NB4 (cell line): ENCODE results near the gene BANP.
"Not testable (repeated sequence)": the region's sequence is repeated elsewhere in the genome, so short reads cannot be mapped to it uniquely, and the experiment has no call there.

Experiments used
- MYC ChIP-seq: IDR thresholded peaks from 2 replicates; pipeline ENCODE4 v1.6.1; 2011; ENCODE audit warnings: low read depth, low read length
- TF ChIP-seq, protein P1 (sequence below): IDR thresholded peaks from one replicate; pipeline ENCODE4 v1.5.1; 2012; ENCODE audit warnings: low read depth, low read length

DNA sequence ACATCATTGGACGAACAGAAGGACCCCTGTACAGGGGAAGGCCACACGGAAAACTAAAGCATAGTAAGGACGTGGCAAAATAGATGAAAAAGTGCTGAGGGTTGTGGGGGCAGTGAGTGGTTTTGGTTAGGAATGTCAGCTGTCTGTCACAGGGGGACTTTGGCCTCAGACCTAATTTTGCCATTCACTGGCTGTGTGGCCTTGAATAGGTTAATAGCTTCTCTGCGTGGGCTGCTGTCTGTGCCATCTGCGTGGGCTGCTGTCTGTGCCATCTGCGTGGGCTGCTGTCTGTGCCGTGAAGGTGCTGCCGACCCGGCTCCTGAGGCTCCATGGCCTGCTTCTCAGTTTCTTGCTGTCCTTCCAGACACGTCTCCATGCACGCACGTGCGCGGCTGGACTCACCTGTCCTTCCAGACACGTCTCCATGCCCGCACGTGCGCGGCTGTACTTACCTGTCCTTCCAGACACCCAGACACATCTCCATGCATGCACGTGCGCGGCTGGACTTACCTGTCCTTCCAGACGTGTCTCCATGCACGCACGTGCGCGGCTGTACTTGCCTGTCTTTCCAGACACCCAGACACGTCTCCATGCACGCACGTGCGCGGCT, 47.1 kb downstream of the BANP start:
- TF ChIP-seq, protein P1, sequence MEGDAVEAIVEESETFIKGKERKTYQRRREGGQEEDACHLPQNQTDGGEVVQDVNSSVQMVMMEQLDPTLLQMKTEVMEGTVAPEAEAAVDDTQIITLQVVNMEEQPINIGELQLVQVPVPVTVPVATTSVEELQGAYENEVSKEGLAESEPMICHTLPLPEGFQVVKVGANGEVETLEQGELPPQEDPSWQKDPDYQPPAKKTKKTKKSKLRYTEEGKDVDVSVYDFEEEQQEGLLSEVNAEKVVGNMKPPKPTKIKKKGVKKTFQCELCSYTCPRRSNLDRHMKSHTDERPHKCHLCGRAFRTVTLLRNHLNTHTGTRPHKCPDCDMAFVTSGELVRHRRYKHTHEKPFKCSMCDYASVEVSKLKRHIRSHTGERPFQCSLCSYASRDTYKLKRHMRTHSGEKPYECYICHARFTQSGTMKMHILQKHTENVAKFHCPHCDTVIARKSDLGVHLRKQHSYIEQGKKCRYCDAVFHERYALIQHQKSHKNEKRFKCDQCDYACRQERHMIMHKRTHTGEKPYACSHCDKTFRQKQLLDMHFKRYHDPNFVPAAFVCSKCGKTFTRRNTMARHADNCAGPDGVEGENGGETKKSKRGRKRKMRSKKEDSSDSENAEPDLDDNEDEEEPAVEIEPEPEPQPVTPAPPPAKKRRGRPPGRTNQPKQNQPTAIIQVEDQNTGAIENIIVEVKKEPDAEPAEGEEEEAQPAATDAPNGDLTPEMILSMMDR, result not testable (repeated sequence)
- TF ChIP-seq MYC, result not testable (repeated sequence)
